A673 (cell line): ENCODE measurements around the gene HIP1R.

ENCODE experiments used
- CTCF ChIP-seq: fragments of 300-800, 200-600 bp; sonication (generic); conservative IDR thresholded peaks from 2 replicates; pipeline ENCODE4 v1.5.1; 2017; ENCODE audit warnings: low read depth, mild to moderate bottlenecking, antibody characterized with exemption, low read length, moderate library complexity, mixed read lengths
- EZH2 ChIP-seq: fragments of 200-600 bp; sonication (generic); IDR thresholded peaks from 2 replicates; pipeline ENCODE4 v1.6.1; 2017; ENCODE audit warnings: borderline replicate concordance, low read depth, mild to moderate bottlenecking, mixed read lengths, antibody characterized with exemption, low read length; ENCODE audit not compliant: poor library complexity, severe bottlenecking

DNA sequence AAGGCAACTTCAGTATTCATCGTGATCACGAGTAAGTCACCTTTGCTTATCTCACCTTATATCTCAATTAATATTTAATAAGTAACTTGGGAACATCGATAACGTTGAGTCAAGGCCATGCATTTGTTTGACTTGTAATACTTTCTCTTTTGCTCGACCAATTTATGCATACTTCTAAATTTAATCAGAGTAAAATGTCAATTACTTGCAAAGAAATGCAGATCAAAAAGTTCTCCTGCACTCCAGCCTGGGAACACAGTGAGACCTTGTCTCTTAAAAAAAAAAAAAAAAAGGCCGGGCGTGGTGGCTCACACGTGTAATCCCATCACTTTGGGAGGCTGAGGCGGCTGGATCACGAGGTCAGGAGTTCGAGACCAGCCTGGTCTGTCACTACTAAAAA lies 11.8 kb upstream of the HIP1R start:
- TF ChIP-seq CTCF, result no peak
- no peak for TF ChIP-seq EZH2
